ENCODE measurements around the gene CPN1. TPM values are rescaled to one million over a fixed set of nuclear protein-coding genes. Genes with fewer than 3 reads are reported as not detected.
A peak's percentile ranks its signal among the peaks of the same experiment; 100 is the strongest.

The CPN1 gene
- total RNA-seq, 4 donors from 2014 or later: not detected

DNA sequence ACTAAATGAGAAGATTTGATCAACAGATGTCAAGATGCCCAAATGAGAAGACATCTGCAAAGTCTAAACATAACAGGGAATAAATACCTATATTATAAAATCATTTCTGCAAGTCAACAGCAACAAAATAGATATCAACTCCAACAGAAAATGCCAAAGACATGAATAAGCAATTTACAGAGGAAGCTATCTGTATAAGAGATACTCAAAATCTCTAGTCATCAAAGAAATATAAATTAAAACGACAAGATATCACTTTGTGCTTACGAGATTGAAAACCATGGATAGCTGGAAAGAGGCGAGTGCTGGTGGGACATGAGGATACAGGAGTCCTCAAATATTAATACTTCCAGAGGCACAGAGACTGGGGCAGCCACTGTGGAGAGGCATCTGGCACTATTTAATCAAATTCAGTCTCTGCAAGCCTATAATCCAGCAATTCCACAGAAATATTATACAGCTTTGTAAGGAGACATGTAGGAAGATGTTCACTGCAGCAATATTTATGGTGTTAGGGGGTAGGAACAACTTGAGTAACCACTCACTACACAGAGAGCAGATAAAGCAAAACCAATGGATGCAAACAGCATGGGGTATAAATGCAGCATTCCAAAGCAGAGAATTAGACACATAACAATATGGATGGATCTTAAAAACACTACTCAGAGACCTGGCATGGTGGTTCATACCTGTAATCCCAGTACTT lies 76.7 kb downstream of the CPN1 start:
- peaks cover 19 to 24% of the 10 kb centered on the region in 2 donors for H3K4me1 ChIP-seq
- no peaks in the 10 kb centered on the region for H3K9me3 ChIP-seq
- H3K27ac ChIP-seq: peak overlapping the region in 1 of 3 donors; percentile 86
- TF ChIP-seq POLR2A (IDR thresholded peaks at IDR 0.05): no peak
- TF ChIP-seq CTCF (IDR thresholded peaks at IDR 0.05): no peak
- intact Hi-C loops (cut with DNase I): no loop called here
- H3K4me3 ChIP-seq (replicated peaks in 1 of 3): no peak overlapping the region
- 85 to 88% methylated on average over 3 of the region's 3 CpGs for WGBS, 2 donors
- no peaks in the 10 kb centered on the region for H3K36me3 ChIP-seq
- no peak for DNase-seq
- H3K27me3 ChIP-seq: no peaks in the 10 kb centered on the region

DNA sequence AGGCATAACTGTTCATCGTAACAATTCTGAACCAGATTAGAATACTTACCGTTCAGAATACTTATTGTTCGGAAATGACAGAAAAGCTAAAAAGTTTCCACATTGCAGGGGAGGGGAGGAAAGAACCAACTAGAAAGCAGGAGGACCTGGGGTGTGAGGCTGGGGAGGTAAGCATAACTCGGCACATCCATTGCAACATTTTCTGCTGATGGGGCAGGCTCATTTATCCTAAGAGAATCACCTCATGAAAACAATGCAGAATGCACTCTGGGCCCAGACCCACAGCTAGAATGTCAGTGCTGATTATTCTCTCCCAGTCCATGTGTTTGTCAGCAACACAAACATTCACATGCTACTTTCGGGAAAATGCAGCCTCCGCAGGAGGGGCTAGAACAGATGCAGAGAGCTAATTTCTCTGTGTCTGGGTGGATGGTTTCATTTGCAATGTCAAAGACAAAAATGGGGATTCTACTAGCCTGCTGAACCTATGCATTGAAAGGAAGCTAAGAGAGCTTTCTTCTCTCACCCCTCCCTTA lies 81.5 kb downstream of the CPN1 start:
- H3K36me3 ChIP-seq: no peaks in the 10 kb centered on the region
- DNase-seq: no peak
- intact Hi-C loops (cut with DNase I): no loop called here
- H3K4me3 ChIP-seq (replicated peaks in 1 of 3): no peak overlapping the region
- H3K27me3 ChIP-seq: no peaks in the 10 kb centered on the region
- H3K27ac ChIP-seq: no peak overlapping the region
- peaks cover 8 to 24% of the 10 kb centered on the region in 2 donors for H3K4me1 ChIP-seq
- 91 to 92% methylated on average over 6 of the region's 6 CpGs for WGBS, 2 donors
- TF ChIP-seq CTCF (IDR thresholded peaks at IDR 0.05) (no peak), POLR2A (IDR thresholded peaks at IDR 0.05) (no peak)
- no peaks in the 10 kb centered on the region for H3K9me3 ChIP-seq

GRCh38 chr10:99999319-100000108 lies 82.2 kb downstream of the CPN1 start:
- H3K4me3 ChIP-seq (replicated peaks in 1 of 3): no peak overlapping the region
- no peak for DNase-seq
- intact Hi-C loops (cut with DNase I): no loop called here

GRCh38 chr10:99998889-99999288 lies 82.8 kb downstream of the CPN1 start:
- TF ChIP-seq CTCF (IDR thresholded peaks at IDR 0.05) (no peak), POLR2A (IDR thresholded peaks at IDR 0.05) (no peak)
- H3K4me3 ChIP-seq (replicated peaks in 1 of 3): no peak overlapping the region
- no peaks in the 10 kb centered on the region for H3K36me3 ChIP-seq
- H3K27me3 ChIP-seq: no peaks in the 10 kb centered on the region
- no peaks in the 10 kb centered on the region for H3K9me3 ChIP-seq
- H3K4me1 ChIP-seq: peaks cover 8 to 21% of the 10 kb centered on the region in 2 donors
- H3K27ac ChIP-seq: no peak overlapping the region
- intact Hi-C loops (cut with DNase I): no loop called here
- DNase-seq: no peak
- 84 to 89% methylated on average over 6 of the region's 6 CpGs for WGBS, 2 donors

More at GRCh38 chr10:99999319-100000108, 82.2 kb downstream of the CPN1 start:
- no peaks in the 10 kb centered on the region for H3K36me3 ChIP-seq
- TF ChIP-seq CTCF (IDR thresholded peaks at IDR 0.05) (no peak), POLR2A (IDR thresholded peaks at IDR 0.05) (no peak)
- 89 to 91% methylated on average over 8 of the region's 8 CpGs for WGBS, 2 donors
- H3K9me3 ChIP-seq: no peaks in the 10 kb centered on the region
- H3K27me3 ChIP-seq: no peaks in the 10 kb centered on the region
- H3K4me1 ChIP-seq: peaks cover 8 to 24% of the 10 kb centered on the region in 2 donors
- peak overlapping the region in 1 of 3 donors; percentile 21 for H3K27ac ChIP-seq

Measured in thyroid gland (tissue), 4 donors.